NCI-H146 treated with DMSO at 0.1 percent for 48 hours (cell line): Measurements from ENCODE around the gene KISS1R.
"Not testable (repeated sequence)": the region's sequence is repeated elsewhere in the genome, so short reads cannot be mapped to it uniquely, and the experiment has no call there.

Source experiments
- DNase-seq: peaks from one replicate; lab custom pipeline; 2025; ENCODE audit not compliant: unreplicated experiment; lab: John Stamatoyannopoulos, UW

KISS1R gene

GRCh38 chr19:881385-882071, 35.6 kb upstream of the KISS1R start:
- no peak for DNase-seq

GRCh38 chr19:882871-883497, 34.1 kb upstream of the KISS1R start:
- no peak for DNase-seq

GRCh38 chr19:883661-884211, 33.4 kb upstream of the KISS1R start:
- DNase-seq = no peak

- DNase-seq = no peak
Measured at GRCh38 chr19:884420-885211, 32.5 kb upstream of the KISS1R start.

GRCh38 chr19:885536-886224, 31.5 kb upstream of the KISS1R start:
- no peak for DNase-seq

- no peak for DNase-seq
Measured at GRCh38 chr19:887072-887471, 30.1 kb upstream of the KISS1R start.

- DNase-seq = no peak
Measured at GRCh38 chr19:887599-887998, 29.5 kb upstream of the KISS1R start.

GRCh38 chr19:888581-889385, 28.4 kb upstream of the KISS1R start:
- DNase-seq = no peak

- DNase-seq = no peak
Measured at GRCh38 chr19:889662-890295, 27.4 kb upstream of the KISS1R start.

GRCh38 chr19:890831-891230, 26.3 kb upstream of the KISS1R start:
- no peak for DNase-seq

GRCh38 chr19:891421-892200, 25.5 kb upstream of the KISS1R start:
- DNase-seq = not testable (repeated sequence)

- DNase-seq = no peak
Measured at GRCh38 chr19:892243-892893, 24.8 kb upstream of the KISS1R start.

GRCh38 chr19:892894-893689, 24.0 kb upstream of the KISS1R start, which contains the start of the genes MED16 and RNU6-9:
Gene MED16 (minus strand): TSS chr19:893187. CDS start chr19:891131, 2,056 bp downstream.
Gene RNU6-9 (plus strand): TSS chr19:893484.
- DNase-seq = peak; percentile 61

- no peak for DNase-seq
Measured at GRCh38 chr19:896434-896833, 20.7 kb upstream of the KISS1R start.

GRCh38 chr19:896999-897398, 20.1 kb upstream of the KISS1R start:
- DNase-seq = no peak

GRCh38 chr19:897442-898039, 19.6 kb upstream of the KISS1R start:
- DNase-seq = no peak

- peak; percentile 40 for DNase-seq
Measured at GRCh38 chr19:898663-899062, 18.5 kb upstream of the KISS1R start.
